GM18526 (cell line): ENCODE data around the gene SLC6A6.

Experiments
- POLR2A ChIP-seq: IDR thresholded peaks from 3 replicates; pipeline ENCODE4 v1.6.1; 2011; ENCODE audit not compliant: insufficient read length; ENCODE audit errors: extremely low read depth

Gene SLC6A6

DNA sequence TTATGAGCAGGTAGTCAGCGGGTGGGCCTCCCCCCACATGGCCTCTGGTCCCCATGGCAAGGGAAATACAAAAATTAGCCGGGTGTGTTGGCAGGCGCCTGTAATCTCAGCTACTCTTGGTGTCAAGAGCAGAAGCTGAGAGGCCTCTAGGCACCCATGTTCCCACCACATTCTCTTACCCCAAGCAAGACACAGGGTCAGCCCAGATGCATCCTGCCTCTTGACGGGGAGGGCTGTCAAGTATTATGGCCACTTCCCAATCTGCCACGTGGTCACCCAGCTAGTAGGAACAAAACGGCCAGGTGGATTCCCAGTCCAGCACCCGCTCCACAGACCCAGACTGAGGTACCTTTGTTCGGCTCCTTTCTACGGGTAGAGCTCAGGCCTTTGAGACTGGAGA, 16.2 kb upstream of the SLC6A6 start:
- TF ChIP-seq POLR2A, result no peak

DNA sequence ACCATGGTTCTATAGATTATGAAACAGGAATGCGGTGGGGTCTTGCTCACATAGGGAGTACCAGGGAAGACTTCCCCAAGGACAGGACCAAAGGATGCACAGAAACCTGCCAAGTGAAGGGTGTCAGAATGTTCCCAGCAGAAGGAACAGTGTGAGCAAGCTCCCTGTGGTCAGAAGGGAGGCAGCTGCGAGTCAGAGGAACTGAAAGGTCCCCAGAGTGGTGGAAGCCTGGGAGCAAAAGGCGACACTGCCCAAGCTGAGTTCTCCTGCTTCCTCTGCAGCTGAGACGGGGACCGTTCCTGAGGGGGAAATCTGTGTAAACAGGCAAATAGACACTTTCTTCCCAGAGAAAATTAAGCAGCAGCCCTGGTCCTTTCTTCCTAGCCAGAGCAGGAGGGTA, 14.2 kb upstream of the SLC6A6 start:
- TF ChIP-seq POLR2A, result no peak

DNA sequence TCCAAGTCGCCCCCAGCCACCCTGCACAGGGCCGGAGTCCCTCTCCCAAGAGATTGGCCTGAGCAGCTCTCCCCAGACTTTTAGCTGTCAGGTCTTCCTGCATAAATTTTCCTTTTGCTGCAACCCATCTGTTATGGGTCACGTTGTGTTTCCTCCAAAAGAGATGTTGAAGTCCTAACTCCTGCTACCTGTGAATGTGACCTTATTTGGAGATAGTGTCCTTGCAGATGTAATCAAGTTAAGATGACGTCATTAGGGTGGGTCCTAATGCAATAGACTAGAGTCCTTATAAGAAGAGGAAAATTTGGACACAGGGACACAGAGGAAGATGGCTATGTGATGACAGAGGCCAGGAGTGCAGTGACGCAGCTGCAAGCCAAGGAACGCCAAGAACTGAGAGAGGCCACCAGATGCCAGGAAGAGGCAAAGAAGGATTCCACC, 13.2 kb upstream of the SLC6A6 start:
- TF ChIP-seq POLR2A, result no peak

DNA sequence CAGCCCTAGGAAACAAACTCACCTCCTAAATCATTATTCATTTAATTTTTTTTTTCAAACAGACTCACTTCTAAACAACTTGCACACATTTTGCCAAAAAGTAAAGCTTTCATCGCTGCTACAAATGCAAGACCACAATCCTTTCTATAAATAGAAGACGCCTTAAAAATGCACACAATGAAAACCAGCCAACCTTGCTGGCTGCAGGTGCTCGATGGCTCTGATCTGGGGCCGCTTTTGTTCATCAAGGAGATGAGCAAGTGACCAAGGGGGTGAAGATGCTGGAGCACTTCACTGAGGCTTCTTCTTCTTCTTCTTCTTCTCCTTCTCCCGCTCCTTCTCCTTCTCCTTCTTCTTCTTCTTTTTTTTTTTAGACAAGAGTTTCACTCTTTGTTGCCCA, 12.7 kb upstream of the SLC6A6 start:
- no peak for TF ChIP-seq POLR2A

DNA sequence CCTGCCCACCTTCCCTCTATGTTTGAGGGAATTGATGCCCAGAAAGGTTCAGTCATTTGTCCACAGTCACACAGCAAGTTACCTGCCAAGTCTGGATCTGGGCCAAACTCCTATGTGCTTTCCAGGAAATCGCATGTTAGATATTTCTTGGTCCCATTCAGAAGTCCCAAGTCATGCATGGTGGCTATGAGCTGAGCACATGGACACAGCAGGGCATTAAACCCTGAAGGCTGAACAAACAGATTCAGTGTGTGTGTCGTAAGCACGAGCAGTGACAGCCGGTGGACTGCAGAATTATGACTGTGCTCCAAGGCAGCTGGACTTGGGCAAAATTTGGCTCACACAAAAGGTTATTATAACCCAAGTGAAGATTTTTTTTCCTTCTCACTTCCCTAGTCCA, 11.4 kb upstream of the SLC6A6 start:
- TF ChIP-seq POLR2A, result no peak

DNA sequence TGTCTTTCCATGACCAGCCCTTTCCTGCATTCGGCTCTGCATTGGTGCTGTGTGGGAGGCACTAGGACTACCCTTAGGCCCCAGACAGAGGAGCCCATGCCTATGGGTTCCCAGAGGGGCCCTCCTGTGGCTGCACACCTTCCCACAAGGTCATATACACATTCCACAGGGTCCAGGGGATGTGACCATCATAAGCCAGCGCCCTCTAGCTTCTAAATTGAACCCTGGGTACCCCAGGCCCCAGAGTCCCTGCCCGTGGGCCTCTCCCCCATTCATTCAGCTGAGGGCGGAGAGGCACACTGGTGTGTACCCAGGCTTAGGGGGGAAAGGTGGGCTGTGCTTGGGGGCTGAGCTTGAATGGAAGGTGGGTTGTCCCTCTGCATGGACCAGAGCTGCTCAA, 10.2 kb upstream of the SLC6A6 start:
- TF ChIP-seq POLR2A, result no peak

DNA sequence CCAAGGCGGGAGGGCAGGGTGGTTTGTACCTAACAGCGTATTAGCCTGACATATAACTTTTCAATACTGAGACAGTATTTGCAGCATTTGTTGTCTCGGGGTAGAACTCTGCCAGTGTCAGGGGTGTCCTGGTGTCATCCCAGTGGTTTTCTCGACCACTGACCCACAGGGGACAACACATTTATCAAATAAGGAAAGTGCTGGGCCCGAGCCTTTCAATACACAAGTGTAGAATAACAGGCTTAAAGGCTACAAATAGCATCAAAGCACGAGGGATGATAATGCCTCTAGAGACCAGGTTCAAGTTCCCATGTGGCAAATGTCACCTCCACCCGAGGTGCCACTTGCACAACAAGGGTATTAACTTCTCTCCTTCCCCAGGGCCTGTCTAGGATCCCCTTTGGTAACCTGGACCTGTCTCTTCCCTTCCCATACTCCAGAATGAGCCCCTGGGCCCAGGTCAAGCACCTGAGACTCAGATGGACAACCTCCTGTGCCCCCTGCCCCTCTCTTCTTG, 9.5 kb upstream of the SLC6A6 start:
- no peak for TF ChIP-seq POLR2A

DNA sequence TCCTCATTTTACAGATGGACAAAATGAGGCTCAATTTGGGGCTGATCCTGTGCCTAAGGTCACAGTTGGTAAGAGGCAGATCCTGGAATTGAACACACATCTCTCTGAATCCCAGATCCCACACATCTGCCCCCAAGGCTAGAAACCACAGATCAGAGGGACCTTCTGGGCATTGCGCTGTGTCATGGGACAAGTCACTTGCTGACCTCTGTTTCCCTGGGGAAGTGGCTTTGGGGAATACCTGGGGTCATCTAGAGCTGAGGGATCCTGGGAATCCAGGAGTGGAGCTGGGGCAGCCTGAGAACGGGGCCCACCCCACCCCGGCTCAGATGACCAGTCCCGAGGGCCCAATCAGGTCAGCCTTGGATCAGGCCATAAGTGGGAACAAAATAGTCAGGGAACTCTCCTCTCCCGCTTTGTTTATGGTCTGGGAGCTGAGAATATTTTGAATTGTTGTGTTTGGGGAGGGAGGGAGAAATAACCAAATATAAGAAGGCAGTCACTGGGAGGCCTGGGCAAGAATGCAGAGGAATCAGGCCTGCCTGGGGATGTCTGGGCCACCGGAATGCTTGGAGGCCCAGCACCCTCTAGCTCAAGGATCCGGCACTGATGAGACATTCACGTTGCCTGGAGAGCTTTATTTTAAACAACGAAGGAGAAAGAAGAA, 8.8 kb upstream of the SLC6A6 start:
- no peak for TF ChIP-seq POLR2A

DNA sequence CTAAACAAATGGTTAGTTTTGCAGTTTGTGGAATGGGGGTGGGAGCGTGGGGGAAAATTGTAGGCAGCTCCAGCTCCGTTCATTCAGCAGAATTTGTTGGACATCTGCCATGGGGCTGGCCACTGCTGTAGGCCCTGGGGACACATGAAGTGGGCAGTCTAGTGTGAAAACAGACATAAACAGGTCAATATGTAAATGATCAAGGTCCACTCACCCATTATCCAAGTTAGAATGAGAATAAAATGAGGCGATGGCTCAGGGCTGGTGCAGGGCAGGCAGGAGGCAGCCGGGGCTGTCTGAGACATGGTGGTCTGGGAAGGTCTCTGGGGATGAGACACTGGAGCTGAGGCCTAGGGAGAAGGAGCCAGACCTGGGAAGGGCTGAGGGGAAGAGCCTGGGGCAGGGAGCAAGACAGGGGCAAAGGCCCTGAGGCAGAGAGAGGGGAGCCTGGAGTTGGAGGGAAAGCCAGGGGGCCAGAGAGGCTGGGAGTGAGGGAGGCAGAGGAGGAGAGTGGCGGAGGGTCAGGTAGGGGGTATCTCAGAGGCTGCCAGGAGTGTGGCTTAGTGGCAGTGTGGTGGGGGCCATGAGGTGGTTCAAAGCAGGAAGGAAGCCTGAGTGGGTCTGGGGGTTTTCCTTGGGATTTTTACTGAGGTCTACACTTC, 6.2 kb upstream of the SLC6A6 start:
- TF ChIP-seq POLR2A, result no peak

DNA sequence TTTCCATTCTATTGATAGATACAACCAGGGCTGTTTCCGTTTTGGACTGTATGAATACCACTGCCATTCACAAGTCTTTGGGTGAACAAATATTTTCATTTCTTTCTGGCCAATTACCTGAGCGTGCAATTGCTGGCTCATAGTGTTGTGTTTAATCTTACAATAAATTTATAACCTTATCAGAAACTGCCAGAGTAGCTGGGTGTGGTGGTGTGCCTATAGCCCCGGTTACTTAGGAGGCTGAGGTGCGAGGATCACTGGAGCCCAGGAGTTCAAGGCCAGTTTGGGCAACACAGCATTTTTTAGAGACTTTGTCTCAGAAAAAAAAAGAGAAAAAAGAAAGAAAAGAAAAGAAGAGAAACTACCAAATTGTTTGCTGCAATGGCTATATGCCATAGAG, 5.4 kb upstream of the SLC6A6 start:
- TF ChIP-seq POLR2A, result no peak

DNA sequence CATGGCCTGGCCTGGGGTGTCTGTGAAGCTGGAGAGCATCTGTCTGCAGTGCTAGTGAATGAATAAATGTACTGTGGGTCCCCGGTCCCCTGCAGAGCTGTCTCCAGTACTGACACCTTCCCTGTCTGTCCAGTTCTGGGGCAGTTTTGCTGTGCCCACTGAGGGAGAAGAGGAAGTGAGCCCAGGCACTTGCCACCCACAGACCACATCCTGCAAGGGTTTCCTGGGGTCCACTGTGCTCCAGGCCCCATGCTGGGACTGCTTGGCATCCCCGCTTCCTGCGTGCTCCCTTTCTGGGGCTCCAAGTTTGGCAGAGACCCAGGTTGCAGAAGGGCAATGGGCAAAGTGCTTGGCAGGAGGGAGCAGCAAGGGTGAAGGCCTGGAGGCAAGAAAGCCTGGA, 4.9 kb upstream of the SLC6A6 start:
- no peak for TF ChIP-seq POLR2A

DNA sequence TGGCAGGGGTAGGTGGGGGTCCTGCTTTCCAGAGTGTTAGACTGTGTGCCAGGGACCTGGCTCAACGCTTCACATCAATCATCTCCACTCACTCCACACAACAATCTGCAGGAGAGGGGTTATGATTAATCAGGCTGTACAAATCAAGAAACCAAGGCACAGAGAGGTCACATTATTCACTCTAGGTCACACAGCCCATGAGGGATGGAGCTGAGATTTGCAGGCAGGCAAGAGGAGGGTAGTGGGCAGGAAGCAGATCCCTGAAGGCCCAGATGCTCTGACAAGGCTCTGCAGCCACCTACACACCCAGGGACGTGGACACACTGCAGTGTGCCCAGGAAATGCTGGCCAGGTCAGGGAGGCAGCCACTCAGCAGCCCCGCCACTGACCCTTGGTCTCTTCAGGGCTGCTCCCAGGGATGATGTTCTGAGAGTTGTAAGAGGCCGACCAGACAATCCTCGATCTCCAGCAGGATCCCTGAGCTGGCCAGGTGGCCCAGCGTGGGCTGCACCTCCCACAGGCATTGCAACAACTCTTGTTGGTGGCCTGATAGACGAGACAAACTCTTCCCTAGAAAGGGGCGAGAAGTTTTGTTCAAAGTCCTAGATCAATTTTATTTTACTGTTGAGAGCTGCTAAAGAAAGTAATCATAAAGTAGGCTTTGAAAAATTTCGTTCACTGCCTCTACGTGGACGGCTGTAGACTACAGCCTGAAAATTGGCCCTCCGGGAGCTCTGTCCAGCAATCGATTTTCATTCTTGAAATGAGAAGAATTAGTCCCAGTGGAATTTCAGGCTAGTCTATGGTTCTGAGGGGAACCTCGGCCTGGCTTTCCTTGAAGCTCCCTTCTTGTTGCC, 4.2 kb upstream of the SLC6A6 start:
- TF ChIP-seq POLR2A, result no peak

DNA sequence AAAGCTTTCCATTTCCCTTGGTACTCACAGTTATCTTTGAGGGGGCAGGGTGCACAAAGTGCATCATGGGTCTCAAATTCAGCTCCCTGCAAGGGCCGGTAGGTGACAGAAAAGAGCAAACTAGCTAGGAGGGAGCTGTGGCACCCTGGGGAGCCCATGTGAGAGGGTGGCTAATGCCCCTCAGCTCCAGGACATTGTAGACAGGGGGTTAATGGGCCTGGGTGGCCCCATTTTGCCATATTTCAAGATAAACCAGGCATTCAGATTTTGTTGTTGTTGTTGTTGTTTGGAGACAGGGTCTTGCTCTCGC, 3.7 kb upstream of the SLC6A6 start:
- no peak for TF ChIP-seq POLR2A

DNA sequence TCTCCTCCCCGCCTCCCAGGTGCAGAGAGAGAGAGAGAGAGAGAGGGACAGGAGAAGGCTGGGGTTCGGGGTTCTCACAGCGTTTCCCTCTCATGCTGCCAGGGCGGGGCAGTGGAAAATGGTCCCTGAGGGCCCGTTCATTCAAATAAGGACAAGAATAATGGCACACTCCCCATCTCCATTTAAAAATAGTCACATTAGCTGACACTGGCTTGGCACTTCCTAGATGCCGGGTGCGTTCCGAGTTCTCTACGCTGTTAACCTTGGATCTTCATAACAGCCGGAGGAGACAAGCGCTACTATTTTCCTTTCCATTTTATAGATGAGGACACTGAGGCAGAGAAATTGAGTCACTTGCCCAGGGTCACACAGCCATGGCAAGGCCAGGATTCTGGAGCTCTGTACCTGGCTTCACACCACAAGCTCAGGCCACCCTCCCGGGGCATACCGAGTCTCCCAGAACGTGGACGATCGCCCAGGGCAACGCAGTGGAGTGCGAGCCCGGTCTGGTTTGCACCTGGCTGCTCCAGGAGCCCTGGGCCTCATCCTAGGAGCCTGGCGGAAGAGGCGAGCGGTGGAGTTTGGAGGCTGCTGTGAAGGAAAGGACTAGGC, 608 bp upstream of the SLC6A6 start:
- TF ChIP-seq POLR2A, result no peak

DNA sequence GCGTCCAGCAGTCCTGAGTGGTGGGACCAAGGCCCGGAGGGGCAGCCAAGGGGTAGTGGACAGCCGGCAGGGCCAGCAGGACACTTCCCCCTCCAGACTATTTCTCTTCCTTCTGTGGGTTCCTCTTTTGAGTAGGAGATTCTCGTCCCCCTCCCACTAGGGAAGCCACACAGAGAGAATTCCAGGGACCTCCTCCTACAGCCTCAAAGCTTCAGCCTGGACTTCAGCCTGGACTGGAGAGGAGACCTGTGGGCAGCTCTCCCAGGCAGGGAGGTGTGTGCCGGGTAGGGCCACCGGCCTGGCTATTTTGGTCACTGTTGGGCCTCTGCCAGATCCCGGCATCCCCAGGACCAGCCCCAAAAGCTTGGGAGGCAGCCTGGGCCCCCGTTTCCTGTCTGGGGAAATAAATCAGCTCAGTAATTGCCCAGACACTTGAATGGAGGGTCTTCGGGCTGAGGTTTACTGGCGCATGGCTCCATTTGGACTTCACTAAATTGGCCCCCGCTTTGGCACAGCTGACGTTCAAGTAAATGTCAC, 1.3 kb downstream of the SLC6A6 start:
- no peak for TF ChIP-seq POLR2A
